Measurements from ENCODE around the gene ATP2B1. TPM values are rescaled to one million over a fixed set of nuclear protein-coding genes. Genes with fewer than 3 reads are reported as not detected.

ATP2B1 gene
- polyA plus RNA-seq, 5 donors = 65.0 to 99.6 (median 90.1) TPM

DNA sequence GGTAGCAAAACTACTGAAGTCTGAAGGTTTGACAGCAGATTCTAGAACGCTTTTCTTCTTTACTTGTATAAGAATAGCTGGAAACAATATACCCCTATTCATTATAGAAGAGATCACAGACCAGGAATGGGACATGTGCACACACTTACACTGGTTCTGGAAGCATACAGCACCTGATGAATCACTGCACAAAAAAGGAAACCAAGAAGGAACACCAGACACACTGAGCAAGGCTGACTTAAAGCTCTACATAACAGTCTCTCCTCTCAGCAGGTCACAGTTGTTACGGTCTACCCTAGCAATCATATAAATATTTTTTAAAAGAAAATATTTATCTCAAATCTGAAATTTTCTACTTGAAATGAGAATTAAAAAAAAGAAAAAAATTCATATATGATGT, 13.5 kb downstream of the ATP2B1 start:
- no peak for DNase-seq

- no peak for DNase-seq
These were observed 14.1 kb downstream of the ATP2B1 start for GRCh38 chr12:89694542-89694941.

GRCh38 chr12:89693639-89694202, 14.9 kb downstream of the ATP2B1 start:
- peak in 1 of 2 donors; percentile 21 for DNase-seq

DNA sequence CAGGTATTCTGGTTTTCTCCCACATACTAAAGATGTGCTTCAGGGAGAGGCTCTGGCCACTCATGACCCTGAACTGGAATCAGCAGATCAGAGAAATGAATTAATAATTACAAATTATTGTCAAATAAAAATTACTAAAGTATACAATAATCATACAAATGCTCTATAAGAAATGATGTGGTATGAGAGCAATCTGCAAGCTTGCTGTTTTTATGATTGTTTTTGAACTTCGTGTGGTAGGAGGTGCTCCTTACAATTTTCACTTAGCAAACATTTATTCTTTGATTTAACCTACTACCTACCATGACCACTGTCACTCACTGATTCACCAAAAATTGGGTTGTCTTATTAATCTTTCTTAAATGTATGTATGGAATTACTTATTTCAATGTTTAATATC, 16.2 kb downstream of the ATP2B1 start:
- DNase-seq = no peak

GRCh38 chr12:89691659-89692058, 17.0 kb downstream of the ATP2B1 start:
- DNase-seq = no peak

DNA sequence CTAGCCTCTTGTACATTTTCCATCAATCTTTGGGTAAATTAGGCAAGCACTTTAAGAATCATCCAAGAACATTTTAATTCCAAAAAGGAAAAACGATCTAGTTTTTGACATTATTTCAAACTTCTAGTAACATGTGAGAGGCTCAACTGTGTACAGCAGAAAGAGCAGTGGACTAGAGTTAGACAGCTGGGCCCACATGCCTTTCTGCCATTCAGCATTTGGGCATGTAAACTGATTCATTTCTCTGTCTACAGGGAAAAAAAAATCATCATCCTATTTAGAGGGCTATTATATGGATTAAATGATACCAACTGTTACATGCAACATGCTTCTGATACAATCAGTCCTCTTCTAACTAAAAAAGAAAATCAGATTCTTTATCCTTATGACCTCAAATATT, 17.7 kb downstream of the ATP2B1 start:
- no peak for DNase-seq

DNA sequence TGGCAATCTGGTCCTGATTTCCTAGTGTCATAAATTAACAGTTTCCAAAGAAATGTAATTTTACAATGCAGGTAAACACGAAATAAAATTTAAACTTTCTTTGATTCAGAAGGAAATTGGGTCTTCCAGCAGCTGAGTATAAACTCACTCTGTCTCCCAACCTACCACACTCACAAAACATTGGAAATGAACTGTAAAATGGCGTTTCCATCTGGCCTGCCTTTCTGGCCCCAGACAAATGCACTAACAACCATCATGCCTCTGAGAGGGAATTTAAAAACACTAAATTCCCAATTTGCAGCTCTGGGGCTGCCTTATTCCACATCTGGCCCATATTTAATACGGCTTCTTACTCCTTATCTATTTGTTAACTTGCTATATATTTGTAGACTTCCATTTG, 19.3 kb downstream of the ATP2B1 start:
- DNase-seq = peak in 1 of 2 donors; percentile 24

- DNase-seq = no peak
These were observed 22.3 kb downstream of the ATP2B1 start for GRCh38 chr12:89686311-89686710.

DNA sequence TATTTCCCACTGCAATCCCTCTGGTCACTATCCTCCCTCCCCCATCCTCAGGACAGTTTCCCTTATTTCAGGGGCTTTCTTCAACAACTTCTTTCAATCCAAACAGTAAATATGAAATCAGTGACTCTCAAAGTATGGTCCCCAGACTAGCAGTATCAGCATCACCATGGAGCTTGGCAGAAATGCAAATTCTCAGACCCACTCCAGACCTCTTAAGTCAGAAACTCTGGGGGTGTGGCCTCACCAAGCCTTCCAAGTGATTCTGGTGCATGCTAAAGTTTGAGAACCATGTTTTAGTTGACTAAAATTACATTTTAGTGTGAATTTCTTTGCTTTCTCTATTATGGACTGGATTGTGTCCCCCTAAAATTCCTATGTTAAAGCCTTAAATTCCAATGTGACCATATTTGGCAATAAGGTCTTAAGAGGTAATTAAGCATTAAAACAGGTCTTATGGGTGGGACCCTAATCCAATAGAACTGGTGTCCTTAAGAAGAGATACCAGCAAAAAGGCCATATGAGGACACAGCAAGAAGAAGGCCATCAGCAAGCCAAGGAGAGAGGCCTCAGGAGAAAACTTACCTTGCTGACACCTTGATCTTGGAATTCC, 23.2 kb downstream of the ATP2B1 start:
- no peak for DNase-seq

DNA sequence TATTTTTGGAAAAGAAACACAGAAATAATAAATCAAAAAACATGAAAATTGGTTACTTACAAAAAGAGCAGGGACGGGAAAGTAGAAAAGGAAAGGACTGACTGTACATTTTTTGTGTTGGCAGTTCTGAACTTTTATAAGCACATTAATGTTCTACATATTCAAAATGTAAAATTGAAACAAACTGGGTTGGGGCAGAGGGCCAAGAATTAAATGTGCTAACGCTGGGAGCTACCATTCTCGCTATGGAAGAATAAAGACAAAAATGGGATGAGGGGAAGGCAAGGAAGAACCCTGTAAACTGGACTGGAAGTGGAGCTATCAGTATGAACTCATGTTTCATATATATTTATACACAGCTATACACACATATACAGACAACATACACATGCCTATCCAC, 24.5 kb downstream of the ATP2B1 start:
- DNase-seq = no peak

- no peak for DNase-seq
These were observed 26.4 kb downstream of the ATP2B1 start for GRCh38 chr12:89682284-89682683.

GRCh38 chr12:89680409-89680808, 28.2 kb downstream of the ATP2B1 start:
- no peak for DNase-seq

DNA sequence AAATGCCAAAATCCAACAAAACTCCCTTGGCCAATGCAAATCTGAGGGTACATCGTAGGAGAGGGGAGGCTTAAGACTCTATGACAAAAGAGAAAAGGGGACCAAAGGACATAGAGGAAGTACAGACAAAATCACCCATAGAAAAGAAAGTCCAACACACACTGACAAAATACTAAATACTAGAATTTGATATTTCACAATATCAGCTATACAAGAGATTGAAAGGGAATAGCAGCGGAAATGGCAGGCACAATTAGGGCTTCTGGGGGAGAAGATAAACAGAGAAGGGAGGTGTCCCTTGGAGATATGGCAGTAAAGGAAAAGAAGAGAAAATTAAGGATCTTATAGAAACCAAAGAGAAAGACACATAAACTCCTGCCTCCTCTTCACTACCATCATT, 29.0 kb downstream of the ATP2B1 start:
- DNase-seq = no peak

- DNase-seq = no peak
These were observed 30.4 kb downstream of the ATP2B1 start for GRCh38 chr12:89678225-89678624.

DNA sequence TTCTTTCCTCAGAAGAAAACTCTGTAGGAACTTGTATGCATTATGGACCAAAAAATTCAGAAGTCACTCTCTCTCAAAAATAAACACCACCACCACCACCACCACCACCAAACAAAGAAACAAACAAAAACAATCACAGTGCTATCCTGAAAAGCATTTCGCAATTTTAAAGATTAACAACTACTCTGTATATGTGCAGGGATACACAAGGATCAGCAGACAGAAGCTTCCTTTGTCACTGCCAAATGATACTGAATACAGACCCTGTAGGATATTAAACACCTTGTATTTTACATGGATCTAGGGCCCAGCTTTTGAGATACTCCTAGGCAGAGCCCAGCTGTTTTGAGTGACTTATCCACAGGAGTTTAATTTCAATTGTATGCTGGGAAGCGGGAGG, 31.7 kb downstream of the ATP2B1 start:
- DNase-seq = no peak

DNA sequence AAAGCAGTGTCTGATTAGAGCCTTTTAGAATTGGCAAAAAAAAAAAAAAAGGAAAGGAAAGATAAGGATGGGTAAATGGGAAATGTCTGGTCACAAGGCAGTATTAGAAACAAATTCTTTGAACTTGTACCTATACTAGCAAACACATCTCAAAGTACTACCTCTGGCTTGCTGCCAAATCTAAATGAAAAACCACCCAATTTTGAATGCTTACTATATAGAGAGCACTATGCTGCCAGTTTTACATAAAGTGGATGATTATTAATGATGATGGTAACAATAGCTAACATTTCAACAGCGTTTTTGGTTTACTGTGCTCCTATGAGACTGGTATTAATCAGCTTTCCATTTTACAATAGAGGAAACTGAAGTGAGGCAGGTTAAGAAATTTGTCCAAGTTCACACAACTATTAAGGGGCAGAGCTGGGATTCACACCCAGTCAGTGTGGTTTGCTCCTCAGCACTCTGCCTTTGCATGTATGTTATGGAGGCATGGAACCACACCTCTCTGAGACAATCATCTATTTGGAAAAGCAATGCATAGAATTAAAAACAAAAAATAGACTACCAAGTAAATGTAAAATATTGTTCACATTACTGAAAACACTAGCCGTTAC, 34.2 kb downstream of the ATP2B1 start:
- DNase-seq = no peak

GRCh38 chr12:89673603-89674002, 35.0 kb downstream of the ATP2B1 start:
- no peak for DNase-seq

DNA sequence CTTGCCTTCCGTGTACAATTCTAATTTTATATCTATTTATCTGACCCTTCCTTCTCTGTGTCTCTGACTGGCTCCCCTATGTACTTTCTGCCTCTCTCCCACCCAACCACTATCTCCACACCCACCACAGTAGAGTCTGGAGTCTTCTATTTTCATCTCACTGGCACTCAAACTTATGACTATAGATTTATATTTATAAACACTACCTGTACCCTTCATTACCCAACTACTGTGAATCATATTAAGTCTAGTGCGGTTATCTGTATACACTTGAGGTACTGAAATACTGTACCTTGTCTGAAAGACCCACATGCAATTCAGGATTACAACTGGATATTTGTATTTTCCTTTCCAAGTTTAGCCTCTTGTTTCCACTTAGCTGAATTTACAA, 36.1 kb downstream of the ATP2B1 start:
- DNase-seq = no peak

- no peak for DNase-seq
These were observed 37.2 kb downstream of the ATP2B1 start for GRCh38 chr12:89671469-89671868.

GRCh38 chr12:89669197-89669596, 39.4 kb downstream of the ATP2B1 start:
- DNase-seq = no peak

- no peak for DNase-seq
These were observed 43.1 kb downstream of the ATP2B1 start for GRCh38 chr12:89665556-89665955.

DNA sequence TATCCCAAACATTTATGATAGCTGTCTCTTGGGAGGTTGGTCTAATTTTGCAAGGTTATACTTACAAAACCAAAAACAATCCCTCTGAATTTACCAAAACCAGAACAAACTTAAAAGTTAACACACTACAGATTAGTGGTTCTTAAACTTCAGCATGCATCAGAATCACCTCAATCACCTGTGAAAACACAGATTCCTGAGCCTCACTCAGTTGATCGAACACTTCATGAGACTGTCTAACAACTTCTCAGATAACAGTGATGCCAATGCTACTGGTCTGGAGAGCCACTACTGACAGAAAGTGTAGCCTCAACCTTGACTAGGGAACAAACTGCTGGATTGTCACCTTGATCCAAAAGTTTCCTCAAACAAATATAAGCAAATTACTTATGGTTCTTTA, 44.2 kb downstream of the ATP2B1 start:
- no peak for DNase-seq

- no peak for DNase-seq
These were observed 44.9 kb downstream of the ATP2B1 start for GRCh38 chr12:89663577-89664357.

Measured in right lung (tissue), 5 donors.